Measurements from ENCODE around the gene IL1R1.

DNA sequence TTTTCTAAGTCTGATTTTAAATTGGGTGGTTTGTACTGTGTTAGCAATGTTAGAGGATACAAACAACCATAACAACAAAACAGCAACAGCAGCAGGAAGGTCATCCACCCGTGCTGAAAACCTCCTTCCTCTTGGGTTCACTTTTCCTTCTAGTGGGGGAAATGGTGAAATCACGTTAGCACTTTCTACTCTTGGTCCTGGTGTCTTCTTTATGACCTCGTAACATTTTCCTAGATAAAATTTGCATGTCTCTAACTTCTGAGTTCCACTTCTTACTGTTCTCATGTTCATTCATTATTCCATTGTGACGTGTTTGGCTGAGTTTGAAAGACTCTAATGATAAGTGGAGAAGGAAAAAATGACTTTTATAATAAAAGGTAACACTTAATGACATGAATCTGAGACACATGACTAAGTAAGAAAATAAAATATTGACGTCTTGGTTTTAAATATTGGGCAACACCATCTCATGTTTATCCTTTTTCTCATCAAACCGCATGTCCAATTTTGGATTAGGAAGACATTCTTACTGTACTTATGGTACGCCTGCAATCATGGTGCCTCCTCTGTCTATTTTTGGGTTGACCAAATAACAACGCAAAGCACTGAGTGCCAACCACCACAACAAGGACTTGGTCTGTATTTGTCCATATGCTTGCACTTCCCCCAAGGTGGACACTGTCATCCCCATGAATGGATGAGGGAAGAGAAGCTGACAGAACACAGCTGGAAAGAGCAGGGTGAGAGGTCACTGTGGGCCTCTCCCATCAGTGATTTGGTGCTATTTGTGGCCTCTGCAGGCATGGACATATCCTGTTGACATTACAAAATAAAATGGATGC, 25.7 kb upstream of the IL1R1 start:
- TF ChIP-seq, protein P1, sequence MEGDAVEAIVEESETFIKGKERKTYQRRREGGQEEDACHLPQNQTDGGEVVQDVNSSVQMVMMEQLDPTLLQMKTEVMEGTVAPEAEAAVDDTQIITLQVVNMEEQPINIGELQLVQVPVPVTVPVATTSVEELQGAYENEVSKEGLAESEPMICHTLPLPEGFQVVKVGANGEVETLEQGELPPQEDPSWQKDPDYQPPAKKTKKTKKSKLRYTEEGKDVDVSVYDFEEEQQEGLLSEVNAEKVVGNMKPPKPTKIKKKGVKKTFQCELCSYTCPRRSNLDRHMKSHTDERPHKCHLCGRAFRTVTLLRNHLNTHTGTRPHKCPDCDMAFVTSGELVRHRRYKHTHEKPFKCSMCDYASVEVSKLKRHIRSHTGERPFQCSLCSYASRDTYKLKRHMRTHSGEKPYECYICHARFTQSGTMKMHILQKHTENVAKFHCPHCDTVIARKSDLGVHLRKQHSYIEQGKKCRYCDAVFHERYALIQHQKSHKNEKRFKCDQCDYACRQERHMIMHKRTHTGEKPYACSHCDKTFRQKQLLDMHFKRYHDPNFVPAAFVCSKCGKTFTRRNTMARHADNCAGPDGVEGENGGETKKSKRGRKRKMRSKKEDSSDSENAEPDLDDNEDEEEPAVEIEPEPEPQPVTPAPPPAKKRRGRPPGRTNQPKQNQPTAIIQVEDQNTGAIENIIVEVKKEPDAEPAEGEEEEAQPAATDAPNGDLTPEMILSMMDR (conservative IDR thresholded peaks at IDR 0.05 in 1 of 2, IDR thresholded peaks at IDR 0.05 in 1 of 2; ENCODE audit: low read depth in 1 of 2, low read length in 2 of 2) = no peak
- no peak for TF ChIP-seq EZH2 (IDR thresholded peaks at IDR 0.05; ENCODE audit: low read length, missing control alignments)

Data from fibroblast of lung (primary cell).